OCI-M2 (cell line): ENCODE data around the gene VANGL2.

ENCODE experiments used
- DNase-seq: peaks from one replicate; lab custom pipeline; 2025; ENCODE audit not compliant: unreplicated experiment; lab: John Stamatoyannopoulos, UW

Gene VANGL2

GRCh38 chr1:160425847-160426246 lies 25.5 kb downstream of the VANGL2 start:
- no peak for DNase-seq

- DNase-seq, result no peak
These were observed 27.3 kb downstream of the VANGL2 start for GRCh38 chr1:160427625-160428024.

GRCh38 chr1:160428053-160428452 lies 27.7 kb downstream of the VANGL2 start:
- no peak for DNase-seq

- DNase-seq, result no peak
These were observed 28.3 kb downstream of the VANGL2 start for GRCh38 chr1:160428655-160429054.

GRCh38 chr1:160429125-160429561 lies 28.8 kb downstream of the VANGL2 start:
- no peak for DNase-seq

GRCh38 chr1:160429702-160430535 lies 29.6 kb downstream of the VANGL2 start:
- no peak for DNase-seq

- DNase-seq, result no peak
These were observed 30.6 kb downstream of the VANGL2 start for GRCh38 chr1:160431006-160431405.

- no peak for DNase-seq
These were observed 31.2 kb downstream of the VANGL2 start for GRCh38 chr1:160431571-160431970.

- no peak for DNase-seq
These were observed 32.0 kb downstream of the VANGL2 start for GRCh38 chr1:160432371-160432786.

GRCh38 chr1:160436966-160437365 lies 36.6 kb downstream of the VANGL2 start:
- DNase-seq, result no peak

- no peak for DNase-seq
These were observed 37.3 kb downstream of the VANGL2 start for GRCh38 chr1:160437432-160438316.

GRCh38 chr1:160438317-160438918 lies 38.1 kb downstream of the VANGL2 start:
- no peak for DNase-seq

GRCh38 chr1:160438935-160439334 lies 38.6 kb downstream of the VANGL2 start:
- no peak for DNase-seq

- DNase-seq, result no peak
These were observed 39.4 kb downstream of the VANGL2 start for GRCh38 chr1:160439718-160440117.

GRCh38 chr1:160446945-160447600 lies 46.7 kb downstream of the VANGL2 start:
- no peak for DNase-seq

GRCh38 chr1:160449494-160449893 lies 49.1 kb downstream of the VANGL2 start:
- DNase-seq, result no peak

- no peak for DNase-seq
These were observed 50.9 kb downstream of the VANGL2 start for GRCh38 chr1:160451119-160451858.

GRCh38 chr1:160451859-160452232 lies 51.5 kb downstream of the VANGL2 start:
- no peak for DNase-seq

- DNase-seq, result no peak
These were observed 53.1 kb downstream of the VANGL2 start for GRCh38 chr1:160453443-160453842.

- DNase-seq, result no peak
These were observed 54.2 kb downstream of the VANGL2 start for GRCh38 chr1:160454371-160455152.
